HCT116 (cell line): ENCODE data around the gene UVSSA. TPM values are rescaled to one million over a fixed set of nuclear protein-coding genes. Genes with fewer than 3 reads are reported as not detected.

Experiments
- ATAC-seq: fragments of 200-7000 bp; cut with Tn5 transposase; 2 replicates; pipeline ENCODE4 v1.9.1; 2020; ENCODE audit warnings: mild to moderate bottlenecking, moderate library complexity
- BruUV-seq: library from RNA; stranded (reverse); fragments of 400-500 nt; replicated peaks from 2 replicates; lab custom pipeline; 2021; lab: Mats Ljungman, UMichigan
- CTCF ChIA-PET: fragments of 300-600 bp; sonication (Branson Sonifier 250); formaldehyde crosslinking; loops from one replicate; lab custom pipeline; 2021; ENCODE audit warnings: antibody characterized with exemption; lab: Charles Lee
- POLR2A ChIA-PET: fragments of 300-600, 350-600 bp; sonication (Branson Sonifier 250); formaldehyde crosslinking; loops from one replicate; lab custom pipeline; 2021; ENCODE audit warnings: antibody characterized with exemption; lab: Charles Lee
- RAD21 ChIA-PET, 2 experiments: fragments of 300-600 bp; sonication (Branson Sonifier 250); formaldehyde crosslinking; loops; one replicate each; lab custom pipeline; 2023; ENCODE audit warnings: low total read pairs in 2 of 2; ENCODE audit not compliant: uncharacterized antibody in 2 of 2, unreplicated experiment in 2 of 2, low non-redundant PET in 1 of 2; lab: Charles Lee
- DNase-seq: peaks from one replicate; pipeline ENCODE4 v3.0.0-alpha.2; 2010; ENCODE audit warnings: low read depth, low spot score
- H2AFZ ChIP-seq: fragments of 200-600 bp; shearing (Covaris generic), sonication (generic); 2 replicates; pipeline ENCODE4 v1.6.1; 2017; ENCODE audit warnings: low read depth, mixed run types, mixed read lengths, antibody characterized with exemption, low read length; ENCODE audit not compliant: poor library complexity, severe bottlenecking
- H3K27ac ChIP-seq: 2 replicates; pipeline ENCODE4 v1.5.1; 2012; ENCODE audit warnings: low read depth, low read length
- H3K27me3 ChIP-seq: fragments of 200-600 bp; sonication (generic); 2 replicates; pipeline ENCODE4 v1.6.1; 2016; ENCODE audit warnings: mixed run types, low read length, mixed read lengths; ENCODE audit not compliant: insufficient read depth
- H3K36me3 ChIP-seq, 2 experiments: fragments of 200-500 bp in 1 of 2; fragments of 200-600 bp in 1 of 2; sonication (Bioruptor generic) in 1 of 2; sonication (generic) in 1 of 2; 2 replicates each; pipeline versions ENCODE4 v1.5.1 to v1.6.1; 2014 to 2016; ENCODE audit warnings: low read length in 2 of 2, inconsistent platforms in 1 of 2, mixed read lengths in 1 of 2, mixed run types in 1 of 2; ENCODE audit not compliant: insufficient read depth in 2 of 2, control insufficient read depth in 1 of 2
- H3K4me1 ChIP-seq, 2 experiments: fragments of 200-600 bp in 1 of 2; sonication (generic) in 1 of 2; 2 replicates each; pipeline versions ENCODE4 v1.5.1 to v1.6.1; 2012 to 2017; ENCODE audit warnings: low read length in 2 of 2, inconsistent platforms in 1 of 2, mild to moderate bottlenecking in 1 of 2, mixed read lengths in 1 of 2, mixed run types in 1 of 2, moderate library complexity in 1 of 2; ENCODE audit not compliant: insufficient read depth in 2 of 2, control insufficient read depth in 1 of 2
- H3K4me2 ChIP-seq: fragments of 200-600 bp; sonication (generic); 2 replicates; pipeline ENCODE4 v1.6.1; 2017; ENCODE audit warnings: mixed run types, low read length, mixed read lengths
- H3K4me3 ChIP-seq, 2 experiments: fragments of 200-600 bp in 1 of 2; sonication (generic) in 1 of 2; replicated peaks in 1 of 2; 2 replicates each; pipeline ENCODE4 v1.5.1; 2011 to 2016; ENCODE audit warnings: low read length in 2 of 2, control low read depth in 1 of 2, low read depth in 1 of 2, mild to moderate bottlenecking in 1 of 2, mixed read lengths in 1 of 2, mixed run types in 1 of 2
- H3K79me2 ChIP-seq: fragments of 200-600 bp; sonication (generic); 2 replicates; pipeline ENCODE4 v1.6.1; 2017; ENCODE audit warnings: mild to moderate bottlenecking, mixed run types, low read length, moderate library complexity, mixed read lengths; ENCODE audit not compliant: insufficient read depth
- H3K9ac ChIP-seq: fragments of 200-600 bp; sonication (generic); 2 replicates; pipeline ENCODE4 v1.6.1; 2016; ENCODE audit warnings: low read length, mixed read lengths
- H3K9me2 ChIP-seq: fragments of 200-600 bp; sonication (generic), shearing (Covaris generic); 2 replicates; pipeline ENCODE4 v1.6.1; 2017; ENCODE audit warnings: mixed run types, mild to moderate bottlenecking, moderate library complexity; ENCODE audit not compliant: insufficient read depth
- H3K9me3 ChIP-seq, 2 experiments: fragments of 200-500 bp in 1 of 2; fragments of 200-600 bp in 1 of 2; sonication (Bioruptor generic) in 1 of 2; sonication (generic) in 1 of 2; 2 replicates each; pipeline ENCODE4 v1.6.1; 2014 to 2017; ENCODE audit warnings: low read length in 2 of 2, mixed read lengths in 2 of 2, inconsistent platforms in 1 of 2, low read depth in 1 of 2, mild to moderate bottlenecking in 1 of 2, mixed run types in 1 of 2, moderate library complexity in 1 of 2; ENCODE audit not compliant: control insufficient read depth in 1 of 2, insufficient read depth in 1 of 2
- H4K20me1 ChIP-seq: fragments of 200-600 bp; sonication (generic), shearing (Covaris generic); 2 replicates; pipeline ENCODE4 v1.6.1; 2017; ENCODE audit warnings: mixed run types, mild to moderate bottlenecking, moderate library complexity; ENCODE audit not compliant: insufficient read depth
- CBX3 ChIP-seq: IDR thresholded peaks from 2 replicates; pipeline ENCODE4 v1.6.1; 2012; ENCODE audit warnings: low read depth
- EGR1 ChIP-seq: IDR thresholded peaks from 2 replicates; pipeline ENCODE4 v1.6.1; 2012; ENCODE audit warnings: low read depth
- FOSL1 ChIP-seq: IDR thresholded peaks from 2 replicates; pipeline ENCODE4 v1.6.1; 2012; ENCODE audit warnings: low read depth
- POLR2AphosphoS5 ChIP-seq: IDR thresholded peaks from 2 replicates; pipeline ENCODE4 v1.6.1; 2011; ENCODE audit warnings: mild to moderate bottlenecking, low read depth, low read length, moderate library complexity
- SRF ChIP-seq: IDR thresholded peaks from 2 replicates; pipeline ENCODE4 v1.6.1; 2012; ENCODE audit warnings: low read depth
- ZBTB33 ChIP-seq: IDR thresholded peaks from 2 replicates; pipeline ENCODE4 v1.6.1; 2011; ENCODE audit warnings: mild to moderate bottlenecking, low read length, moderate library complexity; ENCODE audit not compliant: insufficient replicate concordance; ENCODE audit errors: extremely low read depth
- intact Hi-C: fragments of 100-400 bp; cut with micrococcal nuclease; formaldehyde crosslinking; loops from 2 replicates; pipeline ENCODE4 v1.10.0; 2022
- total RNA-seq: library from RNA; stranded (reverse); gene quantifications from one replicate; pipeline ENCODE4 v1.2.1, GENCODE V29; 2021; ENCODE audit not compliant: unreplicated experiment

UVSSA gene
- total RNA-seq, 1 experiment from 2014 or later, result 30.5 TPM

GRCh38 chr4:1309261-1310010 lies 37.6 kb upstream of the UVSSA start:
- Histone ChIP-seq H3K9me2 (no peaks in the 10 kb centered on the region), H2AFZ (no peak overlapping the region), H3K79me2 (peaks cover 97% of the 10 kb centered on the region), H3K9me3 (no peaks in the 10 kb centered on the region), H3K9ac (no peak overlapping the region), H3K4me1 (peaks cover 24 to 25% of the 10 kb centered on the region in 2 experiments), H3K27me3 (no peaks in the 10 kb centered on the region), H3K4me2 (no peak overlapping the region), H3K36me3 (peaks cover 5 to 23% of the 10 kb centered on the region in 2 experiments), H3K27ac (no peak overlapping the region), H4K20me1 (no peaks in the 10 kb centered on the region), H3K4me3 (no peak overlapping the region)
- no peak for ATAC-seq
- DNase-seq, result no peak
- ChIA-PET RAD21 (no interaction called here), POLR2A (no interaction called here), CTCF (no interaction called here)
- no peak for TF ChIP-seq SRF
- TF ChIP-seq POLR2AphosphoS5, result no peak
- no peak for TF ChIP-seq CBX3
- no peak for TF ChIP-seq EGR1
- no peak for TF ChIP-seq ZBTB33
- TF ChIP-seq FOSL1, result no peak
- BruUV-seq, result no TSS peak
- intact Hi-C loops, result no loop called here
